GM18861 (cell line): ENCODE measurements around the gene GAL3ST2.
"Not testable (repeated sequence)": the region's sequence is repeated elsewhere in the genome, so short reads cannot be mapped to it uniquely, and the experiment has no call there.

Experiments used
- ATAC-seq: cut with Tn5 transposase; IDR thresholded peaks from one replicate; pipeline ENCODE4 v1.9.1; 2021; ENCODE audit not compliant: unreplicated experiment

The GAL3ST2 gene

GRCh38 chr2:241776336-241777169 is at the start of gene GAL3ST2:
Gene GAL3ST2 (plus strand): TSS chr2:241776822. CDS start chr2:241776956, 134 bp downstream.
- no peak for ATAC-seq

- no peak for ATAC-seq
These were observed 48.6 kb upstream of the GAL3ST2 start for GRCh38 chr2:241728000-241728399.

GRCh38 chr2:241728627-241729026 is 48.0 kb upstream of the GAL3ST2 start:
- ATAC-seq = no peak

GRCh38 chr2:241729868-241730267 is 46.8 kb upstream of the GAL3ST2 start:
- ATAC-seq = no peak

GRCh38 chr2:241730671-241731293 is 45.8 kb upstream of the GAL3ST2 start:
- ATAC-seq = no peak

- ATAC-seq = not testable (repeated sequence)
These were observed 44.0 kb upstream of the GAL3ST2 start for GRCh38 chr2:241732513-241733186.

GRCh38 chr2:241733391-241734207 is 43.0 kb upstream of the GAL3ST2 start:
- no peak for ATAC-seq

GRCh38 chr2:241734208-241734466 is 42.5 kb upstream of the GAL3ST2 start:
- no peak for ATAC-seq

GRCh38 chr2:241734467-241735208 is 42.0 kb upstream of the GAL3ST2 start, which contains the start of gene D2HGDH:
Gene D2HGDH (plus strand): TSS chr2:241734630. CDS start chr2:241735225, 595 bp downstream.
- ATAC-seq = peak; percentile 62

- no peak for ATAC-seq
These were observed 40.5 kb upstream of the GAL3ST2 start for GRCh38 chr2:241736111-241736510.

GRCh38 chr2:241738040-241738686 is 38.5 kb upstream of the GAL3ST2 start:
- ATAC-seq = no peak

- ATAC-seq = no peak
These were observed 37.4 kb upstream of the GAL3ST2 start for GRCh38 chr2:241739177-241739576.

- no peak for ATAC-seq
These were observed 37.0 kb upstream of the GAL3ST2 start for GRCh38 chr2:241739651-241740050.

- no peak for ATAC-seq
These were observed 35.6 kb upstream of the GAL3ST2 start for GRCh38 chr2:241741016-241741415.

- ATAC-seq = no peak
These were observed 34.2 kb upstream of the GAL3ST2 start for GRCh38 chr2:241742320-241742939.

- ATAC-seq = not testable (repeated sequence)
These were observed 33.6 kb upstream of the GAL3ST2 start for GRCh38 chr2:241743008-241743407.

- ATAC-seq = no peak
These were observed 33.0 kb upstream of the GAL3ST2 start for GRCh38 chr2:241743620-241744019.

- no peak for ATAC-seq
These were observed 32.4 kb upstream of the GAL3ST2 start for GRCh38 chr2:241744028-241744754.

GRCh38 chr2:241745276-241745675 is 31.3 kb upstream of the GAL3ST2 start:
- ATAC-seq = no peak
